ENCODE results near the gene ANKRD16. TPM values are rescaled to one million over a fixed set of nuclear protein-coding genes. Genes with fewer than 3 reads are reported as not detected.
A peak's percentile ranks its signal among the peaks of the same experiment; 100 is the strongest.

Gene ANKRD16
- total RNA-seq (100 to 1,000 TPM in 2 of 5 donors, 1 to 10 TPM in 3; 2.2 to 233 (median 8.4) TPM), polyA plus RNA-seq (1 to 10 TPM; 5.1 to 8.7 (median 7.0) TPM)
- long read RNA-seq, donor 1, partial matches to known transcripts: 0 of 2 reads
- long read RNA-seq, donor 1, other reads (novel, unspliced or antisense): 0 of 2 reads
- long read RNA-seq, donor 2, partial matches to known transcripts: 31 of 31 reads
- long read RNA-seq, donor 2, other reads (novel, unspliced or antisense): 0 of 31 reads
- long read RNA-seq, donor 3, partial matches to known transcripts: 0 of 2 reads
- long read RNA-seq, donor 3, other reads (novel, unspliced or antisense): 0 of 2 reads
- long read RNA-seq, donor 4: 0 reads
- long read RNA-seq, donor 5, partial matches to known transcripts: 0 of 3 reads
- long read RNA-seq, donor 5, other reads (novel, unspliced or antisense): 0 of 3 reads
- long read RNA-seq, donor 6, partial matches to known transcripts: 17 of 25 reads
- long read RNA-seq, donor 6, other reads (novel, unspliced or antisense): 0 of 25 reads
- long read RNA-seq, donor 7, partial matches to known transcripts: 0 of 2 reads
- long read RNA-seq, donor 7, other reads (novel, unspliced or antisense): 0 of 2 reads
- long read RNA-seq, donor 8, partial matches to known transcripts: 0 of 2 reads
- long read RNA-seq, donor 8, other reads (novel, unspliced or antisense): 0 of 2 reads
- long read RNA-seq, donor 9, partial matches to known transcripts: 0 of 2 reads
- long read RNA-seq, donor 9, other reads (novel, unspliced or antisense): 0 of 2 reads
- long read RNA-seq, donor 10, partial matches to known transcripts: 0 of 2 reads
- long read RNA-seq, donor 10, other reads (novel, unspliced or antisense): 0 of 2 reads

- Histone ChIP-seq H3K9me3 (no peaks in the 10 kb centered on the region), H3K36me3 (peaks cover 1 to 25% (median 19%) of the 10 kb centered on the region in 4 donors), H3K27ac (peak within 1 kb of the TSS; percentile 86 to 97 (median 90)), H3K27me3 (no peaks in the 10 kb centered on the region), H3K4me3 (peak within 1 kb of the TSS; percentile 80 to 96 (median 92)), H3K4me1 (peaks cover 43 to 77% (median 63%) of the 10 kb centered on the region in 4 donors)
- DNase-seq: peak; percentile 99 to 100
- intact Hi-C loops (cut with DNase I; ENCODE audit: low total_unique reads): no loop called here
- TF ChIP-seq POLR2AphosphoS5 (IDR thresholded peaks at IDR 0.05) (peak; percentile 75 to 94 (median 80)), POLR2A (IDR thresholded peaks at IDR 0.05) (peak in 1 of 4 donors; percentile 60), EP300 (IDR thresholded peaks at IDR 0.05) (no peak)
- TF ChIP-seq, protein P1, sequence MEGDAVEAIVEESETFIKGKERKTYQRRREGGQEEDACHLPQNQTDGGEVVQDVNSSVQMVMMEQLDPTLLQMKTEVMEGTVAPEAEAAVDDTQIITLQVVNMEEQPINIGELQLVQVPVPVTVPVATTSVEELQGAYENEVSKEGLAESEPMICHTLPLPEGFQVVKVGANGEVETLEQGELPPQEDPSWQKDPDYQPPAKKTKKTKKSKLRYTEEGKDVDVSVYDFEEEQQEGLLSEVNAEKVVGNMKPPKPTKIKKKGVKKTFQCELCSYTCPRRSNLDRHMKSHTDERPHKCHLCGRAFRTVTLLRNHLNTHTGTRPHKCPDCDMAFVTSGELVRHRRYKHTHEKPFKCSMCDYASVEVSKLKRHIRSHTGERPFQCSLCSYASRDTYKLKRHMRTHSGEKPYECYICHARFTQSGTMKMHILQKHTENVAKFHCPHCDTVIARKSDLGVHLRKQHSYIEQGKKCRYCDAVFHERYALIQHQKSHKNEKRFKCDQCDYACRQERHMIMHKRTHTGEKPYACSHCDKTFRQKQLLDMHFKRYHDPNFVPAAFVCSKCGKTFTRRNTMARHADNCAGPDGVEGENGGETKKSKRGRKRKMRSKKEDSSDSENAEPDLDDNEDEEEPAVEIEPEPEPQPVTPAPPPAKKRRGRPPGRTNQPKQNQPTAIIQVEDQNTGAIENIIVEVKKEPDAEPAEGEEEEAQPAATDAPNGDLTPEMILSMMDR (IDR thresholded peaks at IDR 0.05): peak in 1 of 7 experiments; percentile 10
- WGBS, 5 donors: 0 to 1% (median 0%) methylated on average over 17 to 109 of the region's 109 CpGs; no CpG with 5 or more reads in 1 of the 5 donors
Measured at GRCh38 chr10:5889624-5890451, at the start of gene ANKRD16, which contains the start of gene FBH1. Gene ANKRD16 (minus strand): TSS chr10:5889893. CDS start chr10:5889354, 539 bp downstream. Gene FBH1 (plus strand): TSS chr10:5890243. CDS start chr10:5890346, 103 bp downstream.

DNA sequence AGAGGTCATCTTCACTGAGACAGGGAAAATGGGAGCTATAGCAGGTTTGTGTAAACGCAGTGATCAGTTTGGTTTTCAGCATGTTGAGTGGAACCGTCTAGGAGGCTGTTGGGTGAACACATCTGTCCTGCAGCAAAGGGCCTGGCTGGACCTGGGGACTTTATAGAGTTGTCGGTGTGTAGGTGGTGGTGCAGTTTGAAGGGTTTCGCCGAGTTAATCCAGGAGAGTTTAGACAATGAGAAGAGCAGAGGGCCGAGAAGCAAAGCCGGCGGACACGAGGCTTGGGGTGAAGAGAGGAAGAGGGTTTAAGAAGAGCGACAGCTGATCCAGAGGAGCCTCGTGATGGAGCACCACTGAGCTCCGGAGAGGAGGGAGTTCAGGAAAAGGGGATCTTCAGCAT is 48.6 kb upstream of the ANKRD16 start:
- no peak for DNase-seq
- H3K27ac ChIP-seq: no peak overlapping the region
- TF ChIP-seq POLR2AphosphoS5 (IDR thresholded peaks at IDR 0.05) (no peak), EP300 (IDR thresholded peaks at IDR 0.05) (no peak), POLR2A (IDR thresholded peaks at IDR 0.05) (no peak)
- TF ChIP-seq, protein P1 (IDR thresholded peaks at IDR 0.05): no peak
- H3K27me3 ChIP-seq: no peaks in the 10 kb centered on the region
- peaks cover under 1 to 6% (median 4%) of the 10 kb centered on the region in 4 donors for H3K4me1 ChIP-seq
- H3K9me3 ChIP-seq: no peaks in the 10 kb centered on the region
- H3K4me3 ChIP-seq: no peak overlapping the region
- peaks cover 34 to 57% (median 55%) of the 10 kb centered on the region in 4 donors for H3K36me3 ChIP-seq
- WGBS, 5 donors: 87 to 90% (median 89%) methylated on average over 12 of the region's 12 CpGs
- intact Hi-C loops (cut with DNase I; ENCODE audit: low total_unique reads): no loop called here

- Histone ChIP-seq H3K9me3 (no peaks in the 10 kb centered on the region), H3K4me1 (no peaks in the 10 kb centered on the region), H3K27ac (no peak overlapping the region), H3K36me3 (peaks cover 34 to 70% (median 67%) of the 10 kb centered on the region in 4 donors), H3K27me3 (no peaks in the 10 kb centered on the region), H3K4me3 (no peak overlapping the region)
- TF ChIP-seq, protein P1 (IDR thresholded peaks at IDR 0.05): no peak
- no peak for TF ChIP-seq EP300 (IDR thresholded peaks at IDR 0.05)
- no peak for TF ChIP-seq POLR2A (IDR thresholded peaks at IDR 0.05)
- TF ChIP-seq POLR2AphosphoS5 (IDR thresholded peaks at IDR 0.05): no peak
- no peak for DNase-seq
- WGBS, 5 donors: 87 to 98% (median 94%) methylated on average over 16 to 18 of the region's 18 CpGs
- intact Hi-C loops (cut with DNase I; ENCODE audit: low total_unique reads): no loop called here
Measured at GRCh38 chr10:5937016-5937415, 47.3 kb upstream of the ANKRD16 start.

All from stomach (tissue), 19 donors.